Thoracic aorta (tissue), 2 donors: Measurements from ENCODE around the gene CMTM4. TPM values are rescaled to one million over a fixed set of nuclear protein-coding genes. Genes with fewer than 3 reads are reported as not detected.
"Not testable (repeated sequence)": the region's sequence is repeated elsewhere in the genome, so short reads cannot be mapped to it uniquely, and the experiment has no call there.

Source experiments
- ATAC-seq: fragments of 150-250 bp; one replicate; pipeline ENCODE4 v1.8.0; 2017; ENCODE audit warnings: low read depth; ENCODE audit not compliant: insufficient number of reproducible peaks, low FRiP score
- DNase-seq: peaks from one replicate; pipeline ENCODE4 v3.0.0-alpha.2; 2020; ENCODE audit warnings: low spot score
- H3K27ac ChIP-seq, 2 donors: fragments of 200-600 bp; sonication (generic); 1 replicate in 1 of 2; 2 replicates in 1 of 2; pipeline ENCODE4 v1.5.1; 2016; ENCODE audit warnings: mild to moderate bottlenecking in 2 of 2, moderate library complexity in 2 of 2
- H3K27me3 ChIP-seq: fragments of 200-600 bp; sonication (generic); replicated peaks from 2 replicates; pipeline ENCODE4 v1.6.0; 2016; ENCODE audit warnings: mild to moderate bottlenecking; ENCODE audit not compliant: insufficient read depth
- H3K36me3 ChIP-seq: fragments of 200-600 bp; sonication (generic); one replicate; pipeline ENCODE4 v1.5.1; 2016
- H3K4me1 ChIP-seq, 2 donors: fragments of 200-600 bp; sonication (generic); 1 replicate in 1 of 2; 2 replicates in 1 of 2; pipeline versions ENCODE4 v1.5.1 to v1.6.0; 2016; ENCODE audit warnings: low read depth in 2 of 2, mild to moderate bottlenecking in 1 of 2; ENCODE audit not compliant: control insufficient read depth in 1 of 2
- H3K4me3 ChIP-seq: fragments of 200-600 bp; sonication (generic); 2 replicates; pipeline ENCODE4 v1.5.1; 2016; ENCODE audit warnings: mild to moderate bottlenecking
- H3K9me3 ChIP-seq: fragments of 200-600 bp; sonication (generic); 2 replicates; pipeline ENCODE4 v1.5.1; 2016
- total RNA-seq, 2 donors: library from RNA; depleted of rRNA; stranded (reverse); fragments of >200 nt; gene quantifications; one replicate each; pipeline versions ENCODE4 v1.1.0 to v1.2.3, GENCODE V29; 2016
- TF ChIP-seq, protein P1 (sequence below): fragments of 200-600 bp; sonication (generic); IDR thresholded peaks from one replicate; pipeline ENCODE4 v1.5.1; 2019; ENCODE audit warnings: antibody characterized with exemption

Gene CMTM4
- total RNA-seq, 2 donors from 2014 or later: 12.0 to 25.7 TPM

DNA sequence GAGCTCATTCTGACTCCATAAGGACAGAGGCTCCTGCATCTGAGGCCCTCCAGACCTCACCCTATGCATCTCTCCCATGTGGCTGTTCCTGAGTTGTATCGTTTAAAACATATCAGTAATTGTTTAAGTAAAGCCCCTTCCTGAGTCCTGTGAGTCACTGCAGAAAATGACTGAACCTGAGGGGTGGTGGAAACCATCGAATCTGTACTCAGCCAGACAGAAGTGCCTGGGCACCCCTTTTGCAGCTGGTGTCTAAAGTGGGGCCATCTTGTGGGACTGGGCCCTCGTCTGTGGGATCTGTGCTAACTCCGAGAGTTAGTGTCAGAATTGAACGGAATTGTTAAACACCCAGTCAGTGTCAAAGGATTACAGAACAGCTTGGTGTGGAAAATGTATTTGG lies 66.7 kb downstream of the CMTM4 start:
- no peaks in the 10 kb centered on the region for H3K4me1 ChIP-seq
- no peaks in the 10 kb centered on the region for H3K36me3 ChIP-seq
- TF ChIP-seq, protein P1, sequence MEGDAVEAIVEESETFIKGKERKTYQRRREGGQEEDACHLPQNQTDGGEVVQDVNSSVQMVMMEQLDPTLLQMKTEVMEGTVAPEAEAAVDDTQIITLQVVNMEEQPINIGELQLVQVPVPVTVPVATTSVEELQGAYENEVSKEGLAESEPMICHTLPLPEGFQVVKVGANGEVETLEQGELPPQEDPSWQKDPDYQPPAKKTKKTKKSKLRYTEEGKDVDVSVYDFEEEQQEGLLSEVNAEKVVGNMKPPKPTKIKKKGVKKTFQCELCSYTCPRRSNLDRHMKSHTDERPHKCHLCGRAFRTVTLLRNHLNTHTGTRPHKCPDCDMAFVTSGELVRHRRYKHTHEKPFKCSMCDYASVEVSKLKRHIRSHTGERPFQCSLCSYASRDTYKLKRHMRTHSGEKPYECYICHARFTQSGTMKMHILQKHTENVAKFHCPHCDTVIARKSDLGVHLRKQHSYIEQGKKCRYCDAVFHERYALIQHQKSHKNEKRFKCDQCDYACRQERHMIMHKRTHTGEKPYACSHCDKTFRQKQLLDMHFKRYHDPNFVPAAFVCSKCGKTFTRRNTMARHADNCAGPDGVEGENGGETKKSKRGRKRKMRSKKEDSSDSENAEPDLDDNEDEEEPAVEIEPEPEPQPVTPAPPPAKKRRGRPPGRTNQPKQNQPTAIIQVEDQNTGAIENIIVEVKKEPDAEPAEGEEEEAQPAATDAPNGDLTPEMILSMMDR: no peak
- DNase-seq: no peak
- ATAC-seq: no peak
- no peaks in the 10 kb centered on the region for H3K9me3 ChIP-seq
- H3K27ac ChIP-seq: no peak overlapping the region
- no peaks in the 10 kb centered on the region for H3K27me3 ChIP-seq
- no peak overlapping the region for H3K4me3 ChIP-seq

DNA sequence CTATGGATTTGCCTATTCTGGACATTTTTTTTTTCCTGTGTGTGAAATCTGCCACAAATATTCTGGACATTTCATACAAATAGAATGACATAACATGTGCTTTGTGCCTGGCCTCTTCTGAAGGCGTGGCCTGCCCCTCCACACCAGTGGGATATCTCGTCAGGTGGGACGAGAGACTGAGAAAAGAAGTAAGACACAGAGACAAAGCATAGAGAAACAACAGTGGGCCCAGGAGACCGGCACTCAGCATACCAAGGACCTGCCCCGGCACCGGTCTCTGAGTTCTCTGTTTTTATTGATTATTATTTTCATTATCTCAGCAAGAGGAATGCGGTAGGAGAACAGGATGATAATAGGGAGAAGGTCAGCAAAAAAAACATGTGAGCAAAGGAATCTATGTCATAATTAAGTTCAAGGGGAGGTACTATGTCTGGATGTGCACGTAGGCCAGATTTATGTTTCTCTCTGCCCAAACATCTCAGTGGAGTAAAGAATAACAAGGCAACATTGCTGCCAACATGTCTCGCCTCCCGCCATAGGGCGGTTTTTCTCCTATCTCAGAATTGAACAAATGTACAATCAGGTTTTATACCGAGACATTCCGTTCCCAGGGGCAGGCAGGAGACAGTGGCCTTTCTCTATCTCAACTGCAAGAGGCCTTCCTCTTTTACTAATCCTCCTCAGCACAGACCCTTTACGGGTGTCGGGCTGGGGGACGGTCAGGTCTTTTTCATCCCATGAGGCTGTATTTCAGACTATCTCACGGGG lies 68.7 kb downstream of the CMTM4 start:
- not testable (repeated sequence) for H3K36me3 ChIP-seq, DNase-seq, H3K27ac ChIP-seq, H3K27me3 ChIP-seq, ATAC-seq, H3K4me1 ChIP-seq, H3K9me3 ChIP-seq, H3K4me3 ChIP-seq

DNA sequence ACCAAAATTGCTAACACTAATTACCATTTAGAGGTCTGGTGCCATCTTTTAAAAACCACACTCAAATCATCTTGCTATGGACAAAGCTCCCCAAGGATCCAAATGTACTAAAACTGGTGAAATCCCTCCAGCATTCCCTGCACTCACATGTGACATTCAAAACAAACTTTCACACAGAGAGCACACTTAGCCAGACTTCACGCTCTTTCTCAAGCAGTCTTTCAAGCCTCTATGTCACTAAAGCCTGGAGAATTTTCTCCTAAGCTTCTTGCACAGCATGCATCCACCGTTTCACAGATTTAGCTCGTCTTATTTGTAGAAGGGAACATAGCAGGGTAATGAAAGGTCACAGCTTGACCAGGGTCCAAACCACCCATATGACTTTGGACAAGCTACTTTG lies 72.8 kb downstream of the CMTM4 start:
- DNase-seq (no peak), ATAC-seq (no peak)
- no peaks in the 10 kb centered on the region for H3K27me3 ChIP-seq
- no peak overlapping the region for H3K4me3 ChIP-seq
- H3K36me3 ChIP-seq: no peaks in the 10 kb centered on the region
- no peaks in the 10 kb centered on the region for H3K9me3 ChIP-seq
- no peak overlapping the region for H3K27ac ChIP-seq
- TF ChIP-seq, protein P1: no peak
- peaks cover 6 to 7% of the 10 kb centered on the region in 2 donors for H3K4me1 ChIP-seq

DNA sequence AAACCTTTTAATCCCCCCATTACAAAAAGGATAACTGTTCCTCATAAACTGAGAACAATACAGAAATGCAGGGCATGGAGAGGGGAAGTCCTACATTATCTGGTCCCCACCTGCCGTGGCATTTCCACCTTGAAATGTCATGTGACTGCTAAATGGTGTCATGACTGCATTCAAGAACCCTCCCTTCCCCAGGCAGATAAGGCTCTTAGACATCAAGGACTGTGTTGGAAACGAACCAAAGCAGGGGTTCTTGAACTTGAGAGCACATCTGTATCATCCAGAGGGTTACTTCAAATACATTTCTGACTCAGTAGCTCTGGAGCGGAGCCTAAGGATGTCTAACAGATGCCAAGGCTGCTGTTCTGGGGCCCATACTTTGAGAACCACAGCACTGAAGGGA lies 73.7 kb downstream of the CMTM4 start:
- no peaks in the 10 kb centered on the region for H3K27me3 ChIP-seq
- H3K4me3 ChIP-seq: no peak overlapping the region
- no peak overlapping the region for H3K27ac ChIP-seq
- H3K4me1 ChIP-seq: peaks cover 11 to 15% of the 10 kb centered on the region in 2 donors
- DNase-seq: no peak
- H3K9me3 ChIP-seq: no peaks in the 10 kb centered on the region
- ATAC-seq: no peak
- TF ChIP-seq, protein P1: no peak
- H3K36me3 ChIP-seq: no peaks in the 10 kb centered on the region

DNA sequence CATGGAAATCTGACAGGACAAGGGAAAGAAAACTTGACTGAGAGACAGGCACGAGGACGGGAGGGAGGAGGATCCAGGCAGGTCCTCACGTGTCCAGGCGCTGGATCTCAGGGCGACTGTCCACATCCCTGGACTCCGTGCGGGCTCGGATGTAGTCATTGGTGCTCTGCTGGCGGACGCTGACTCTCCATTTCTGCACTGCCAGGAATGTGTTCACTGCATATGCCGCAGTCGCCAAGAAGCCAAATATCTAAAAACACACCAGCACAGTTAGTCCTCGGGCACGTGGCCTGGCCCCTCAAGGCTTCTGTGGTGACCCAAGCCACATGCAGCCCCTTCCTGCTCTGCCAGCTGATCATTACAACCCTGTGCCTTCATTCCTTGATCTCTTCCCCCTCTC lies 74.6 kb downstream of the CMTM4 start:
- H3K4me3 ChIP-seq: no peak overlapping the region
- DNase-seq (no peak), ATAC-seq (no peak)
- TF ChIP-seq, protein P1: no peak
- H3K36me3 ChIP-seq: no peaks in the 10 kb centered on the region
- H3K27me3 ChIP-seq: no peaks in the 10 kb centered on the region
- no peaks in the 10 kb centered on the region for H3K9me3 ChIP-seq
- no peak overlapping the region for H3K27ac ChIP-seq
- peaks cover 11 to 17% of the 10 kb centered on the region in 2 donors for H3K4me1 ChIP-seq

DNA sequence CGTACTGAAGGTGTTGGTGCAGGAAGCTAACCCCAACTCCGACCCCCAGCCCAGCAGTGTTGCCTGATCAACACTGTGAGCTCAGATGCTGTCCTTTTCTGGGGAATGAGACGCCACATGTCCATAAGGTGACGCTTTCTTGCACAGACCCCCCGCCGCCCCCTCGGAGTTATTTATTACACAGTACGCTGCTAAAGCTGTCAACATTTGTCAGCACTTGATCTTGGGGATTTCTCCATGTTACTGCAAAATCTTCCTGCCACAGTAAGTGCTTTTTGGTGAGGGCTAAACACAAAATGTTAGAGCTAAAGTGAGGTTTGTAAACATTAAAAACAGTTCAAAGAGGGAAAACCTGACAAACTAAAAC lies 76.1 kb downstream of the CMTM4 start:
- no peak for DNase-seq
- no peaks in the 10 kb centered on the region for H3K27me3 ChIP-seq
- TF ChIP-seq, protein P1: no peak
- no peaks in the 10 kb centered on the region for H3K9me3 ChIP-seq
- no peak for ATAC-seq
- H3K4me3 ChIP-seq: no peak overlapping the region
- H3K36me3 ChIP-seq: no peaks in the 10 kb centered on the region
- no peak overlapping the region for H3K27ac ChIP-seq
- H3K4me1 ChIP-seq: peaks cover 11 to 17% of the 10 kb centered on the region in 2 donors
